ENCODE measurements around the gene REEP6. TPM values are rescaled to one million over a fixed set of nuclear protein-coding genes. Genes with fewer than 3 reads are reported as not detected.

REEP6 gene
- polyA plus RNA-seq, 3 donors: 0.51 to 1.8 (median 0.81) TPM

GRCh38 chr19:1478934-1479707, 11.9 kb upstream of the REEP6 start, which contains the start of gene C19orf25:
Gene C19orf25, minus strand, starts transcription at chr19:1479215. Its CDS starts 312 bp downstream, at chr19:1478903.
- Histone ChIP-seq H2AFZ (ENCODE audit: insufficient read depth, low read depth, low read length, poor library complexity, severe bottlenecking) (peak within 1 kb of the TSS; percentile 88), H3K4me1 (ENCODE audit: control insufficient read depth in 1 of 2, insufficient read depth in 2 of 2, low read length in 2 of 2) (peaks cover 20 to 28% of the 10 kb centered on the region in 2 donors), H3K79me2 (ENCODE audit: insufficient read depth, low read length) (peaks cover 29% of the 10 kb centered on the region), H3K9ac (ENCODE audit: insufficient read depth, low read length, poor library complexity, severe bottlenecking) (peak within 1 kb of the TSS; percentile 83), H4K20me1 (ENCODE audit: insufficient read depth, low read length) (peaks cover 27% of the 10 kb centered on the region), H3K4me3 (replicated peaks in 1 of 3; ENCODE audit: low read depth in 2 of 3, low read length in 3 of 3) (peak within 1 kb of the TSS; percentile 68 to 76 (median 70)), H3K9me3 (replicated peaks in 1 of 2; ENCODE audit: control insufficient read depth in 1 of 2, insufficient read depth in 1 of 2, low read length in 2 of 2) (no peaks in the 10 kb centered on the region), H3K27ac (ENCODE audit: low read depth in 1 of 2, low read length in 2 of 2) (peak within 1 kb of the TSS; percentile 51 to 86), H3K36me3 (replicated peaks in 1 of 2; ENCODE audit: control insufficient read depth in 1 of 2, insufficient read depth in 2 of 2, low read length in 2 of 2) (peaks cover 18 to 27% of the 10 kb centered on the region in 2 donors), H3K4me2 (replicated peaks; ENCODE audit: extremely low read depth, low read length, poor library complexity, severe bottlenecking) (peak within 1 kb of the TSS; percentile 80), H3K27me3 (ENCODE audit: control insufficient read depth in 2 of 2, insufficient read depth in 2 of 2, low read length in 2 of 2) (no peaks in the 10 kb centered on the region)
- Mint-ChIP-seq H3K27ac (peak within 1 kb of the TSS; percentile 93 to 99 (median 97)), H3K27me3 (ENCODE audit: low read depth in 3 of 3) (peaks cover 3 to 6% (median 5%) of the 10 kb centered on the region in 3 donors), H3K4me1 (peaks cover 28% of the 10 kb centered on the region), H3K4me3 (peak within 1 kb of the TSS; percentile 93 to 98), H3K36me3 (peaks cover 17 to 34% of the 10 kb centered on the region in 2 donors), H3K9me3 (peaks cover 0 to 4% (median 0%) of the 10 kb centered on the region in 7 donors)
- WGBS (ENCODE audit: insufficient coverage): under 1% methylated on average over 60 of the region's 71 CpGs
- peak; percentile 89 to 91 (median 90) for DNase-seq
- intact Hi-C loops (cut with micrococcal nuclease): loop anchor here (1.0 to 5.0 kb wide), 2 partner anchors 37 to 41 kb away; partner anchors contain the start of gene RPS15 (in 1 of the 2)
- no peak for TF ChIP-seq CTCF (IDR thresholded peaks at IDR 0.05)

GRCh38 chr19:1481224-1481892, 9.6 kb upstream of the REEP6 start:
- TF ChIP-seq CTCF (IDR thresholded peaks at IDR 0.05): no peak
- no peak overlapping the region for H3K27ac Mint-ChIP-seq
- 95% methylated on average over 17 of the region's 26 CpGs for WGBS (ENCODE audit: insufficient coverage)
- H3K4me3 Mint-ChIP-seq: no peak overlapping the region
- H3K79me2 ChIP-seq (ENCODE audit: insufficient read depth, low read length): peaks cover 20% of the 10 kb centered on the region
- H3K27me3 ChIP-seq (ENCODE audit: control insufficient read depth in 2 of 2, insufficient read depth in 2 of 2, low read length in 2 of 2): no peaks in the 10 kb centered on the region
- no peak overlapping the region for H3K9ac ChIP-seq (ENCODE audit: insufficient read depth, low read length, poor library complexity, severe bottlenecking)
- no peak overlapping the region for H3K4me3 ChIP-seq (replicated peaks in 1 of 3; ENCODE audit: low read depth in 2 of 3, low read length in 3 of 3)
- peaks cover 20 to 28% of the 10 kb centered on the region in 2 donors for H3K4me1 ChIP-seq (ENCODE audit: control insufficient read depth in 1 of 2, insufficient read depth in 2 of 2, low read length in 2 of 2)
- no peak overlapping the region for H2AFZ ChIP-seq (ENCODE audit: insufficient read depth, low read depth, low read length, poor library complexity, severe bottlenecking)
- peaks cover 0 to 1% (median 0%) of the 10 kb centered on the region in 3 donors for H3K27me3 Mint-ChIP-seq (ENCODE audit: low read depth in 3 of 3)
- no peaks in the 10 kb centered on the region for H3K9me3 ChIP-seq (replicated peaks in 1 of 2; ENCODE audit: control insufficient read depth in 1 of 2, insufficient read depth in 1 of 2, low read length in 2 of 2)
- DNase-seq: no peak
- peaks cover 7 to 12% of the 10 kb centered on the region in 2 donors for H3K36me3 Mint-ChIP-seq
- peaks cover 2 to 9% of the 10 kb centered on the region in 2 donors for H3K36me3 ChIP-seq (replicated peaks in 1 of 2; ENCODE audit: control insufficient read depth in 1 of 2, insufficient read depth in 2 of 2, low read length in 2 of 2)
- peaks cover 4% of the 10 kb centered on the region for H4K20me1 ChIP-seq (ENCODE audit: insufficient read depth, low read length)
- no peak overlapping the region for H3K27ac ChIP-seq (ENCODE audit: low read depth in 1 of 2, low read length in 2 of 2)
- H3K4me2 ChIP-seq (replicated peaks; ENCODE audit: extremely low read depth, low read length, poor library complexity, severe bottlenecking): no peak overlapping the region
- peaks cover 0 to 3% (median 0%) of the 10 kb centered on the region in 7 donors for H3K9me3 Mint-ChIP-seq
- intact Hi-C loops (cut with micrococcal nuclease): no loop called here
- H3K4me1 Mint-ChIP-seq: peaks cover 26% of the 10 kb centered on the region
